Smooth muscle cell (in vitro differentiated cells): ENCODE results near the gene SNX4. TPM values are rescaled to one million over a fixed set of nuclear protein-coding genes. Genes with fewer than 3 reads are reported as not detected.

ENCODE experiments used
- DNase-seq: peaks from one replicate; lab custom pipeline; 2025; ENCODE audit not compliant: unreplicated experiment; lab: John Stamatoyannopoulos, UW
- H2AFZ ChIP-seq: fragments of 200-600 bp; sonication (generic); 2 replicates; pipeline ENCODE4 v1.6.0; 2016; ENCODE audit warnings: antibody characterized with exemption, low read depth, mild to moderate bottlenecking
- H3F3A ChIP-seq: fragments of 200-600 bp; sonication (generic); 2 replicates; pipeline ENCODE4 v1.6.0; 2017; ENCODE audit warnings: antibody characterized with exemption, low read depth
- H3K27ac ChIP-seq: fragments of 200-600 bp; sonication (generic); 2 replicates; pipeline ENCODE4 v1.5.1; 2016; ENCODE audit warnings: low read depth, mild to moderate bottlenecking
- H3K27me3 ChIP-seq: fragments of 200-600 bp; sonication (generic); 2 replicates; pipeline ENCODE4 v1.6.1; 2016; ENCODE audit warnings: low read depth, mild to moderate bottlenecking
- H3K36me3 ChIP-seq: fragments of 200-600 bp; sonication (generic); 2 replicates; pipeline ENCODE4 v1.5.1; 2016; ENCODE audit warnings: low read depth
- H3K4me1 ChIP-seq: fragments of 200-600 bp; sonication (generic); 2 replicates; pipeline ENCODE4 v1.5.1; 2016; ENCODE audit warnings: low read depth
- H3K4me2 ChIP-seq: fragments of 200-600 bp; sonication (generic); 2 replicates; pipeline ENCODE4 v1.6.0; 2016; ENCODE audit warnings: mild to moderate bottlenecking
- H3K4me3 ChIP-seq: fragments of 200-600 bp; sonication (generic); 2 replicates; pipeline ENCODE4 v1.5.1; 2016; ENCODE audit warnings: mild to moderate bottlenecking
- H3K79me2 ChIP-seq: fragments of 200-600 bp; sonication (generic); 2 replicates; pipeline ENCODE4 v1.6.0; 2016; ENCODE audit warnings: low read depth, mild to moderate bottlenecking
- H3K9ac ChIP-seq: fragments of 200-600 bp; sonication (generic); 2 replicates; pipeline ENCODE4 v1.6.0; 2016; ENCODE audit warnings: low read depth
- H3K9me3 ChIP-seq: fragments of 200-600 bp; sonication (generic); replicated peaks from 2 replicates; pipeline ENCODE4 v1.5.1; 2016; ENCODE audit warnings: low read depth
- H4K20me1 ChIP-seq: fragments of 200-600 bp; sonication (generic); 2 replicates; pipeline ENCODE4 v1.6.0; 2016; ENCODE audit warnings: low read depth
- CTCF ChIP-seq: fragments of 200-600 bp; sonication (generic); IDR thresholded peaks from 2 replicates; pipeline ENCODE4 v1.5.1; 2017; ENCODE audit warnings: borderline replicate concordance, mild to moderate bottlenecking, antibody characterized with exemption; ENCODE audit not compliant: insufficient read depth, poor library complexity, severe bottlenecking
- WGBS: methylation state at CpG from one replicate; pipeline ENCODE4 v1.1.7; 2016; ENCODE audit warnings: low lambda C conversion rate; 5-methylcytosine and 5-hydroxymethylcytosine counted together
- polyA plus RNA-seq: library from polyadenylated mRNA; unstranded; fragments of >200 nt; fragmentation: Nextera tagmentation; extraction: Ambion mirVana; gene quantifications from 2 replicates; pipeline ENCODE4 v1.2.1, GENCODE V29; 2016
- total RNA-seq: library from RNA; depleted of rRNA; stranded (reverse); fragments of >200 nt; gene quantifications from 2 replicates; pipeline ENCODE4 v1.2.3, GENCODE V29; 2014

The SNX4 gene
- total and polyA plus RNA-seq, 2 experiments from 2014 or later: 24.6 to 32.3 TPM

DNA sequence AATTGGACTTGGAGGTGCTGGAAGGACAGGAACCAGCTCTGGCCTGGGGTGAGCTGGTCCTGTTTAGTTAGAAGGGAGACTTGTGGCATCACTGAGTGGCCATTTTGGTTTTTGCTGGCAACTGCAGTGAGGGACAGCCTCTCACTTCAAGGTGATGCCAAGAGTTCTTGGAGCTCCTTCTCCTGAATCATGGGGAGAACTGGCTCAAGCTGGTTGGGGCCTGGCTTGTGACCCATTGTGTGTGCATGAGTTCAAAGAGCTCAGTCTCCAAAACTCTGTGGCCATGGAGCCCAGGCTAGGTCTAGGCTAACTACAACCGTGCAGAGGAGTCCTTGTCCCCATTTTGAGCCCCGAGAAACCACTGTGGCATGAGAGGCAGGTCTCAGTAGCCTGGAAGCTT, 84.8 kb downstream of the SNX4 start:
- Histone ChIP-seq H3K9me3 (no peaks in the 10 kb centered on the region), H3K9ac (no peak overlapping the region), H3K27me3 (no peaks in the 10 kb centered on the region), H3K36me3 (no peaks in the 10 kb centered on the region), H3K79me2 (no peaks in the 10 kb centered on the region), H4K20me1 (no peaks in the 10 kb centered on the region), H3K4me3 (no peak overlapping the region), H3K4me1 (no peaks in the 10 kb centered on the region), H3K4me2 (no peak overlapping the region), H3K27ac (no peak overlapping the region), H2AFZ (no peak overlapping the region), H3F3A (no peaks in the 10 kb centered on the region)
- DNase-seq: no peak
- no peak for TF ChIP-seq CTCF
- WGBS: 90% methylated on average over 2 of the region's 2 CpGs

DNA sequence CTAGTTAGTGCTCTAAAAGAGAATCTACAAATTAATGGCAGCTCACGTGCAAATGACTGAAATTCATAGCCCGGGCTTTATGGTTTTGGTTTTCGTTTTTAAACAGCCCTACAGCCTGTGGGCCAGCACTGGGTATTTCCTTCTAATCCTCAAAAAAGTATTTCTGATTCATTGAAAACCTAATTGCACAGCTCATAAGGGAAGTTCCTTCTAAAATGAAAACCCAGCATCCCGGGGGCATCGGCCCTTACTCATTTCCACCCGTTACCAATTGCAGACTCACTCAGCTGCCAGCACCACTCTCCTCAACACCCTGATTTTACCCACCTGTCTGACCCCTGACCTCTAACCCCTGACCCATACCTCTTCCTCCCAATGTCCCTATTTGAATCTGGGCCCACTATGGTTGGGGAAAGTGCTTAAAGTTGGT, 85.4 kb downstream of the SNX4 start:
- H3K79me2 ChIP-seq: no peaks in the 10 kb centered on the region
- H3K4me1 ChIP-seq: no peaks in the 10 kb centered on the region
- H3K4me3 ChIP-seq: no peak overlapping the region
- no peaks in the 10 kb centered on the region for H3K9me3 ChIP-seq
- H2AFZ ChIP-seq: no peak overlapping the region
- H3K36me3 ChIP-seq: no peaks in the 10 kb centered on the region
- 94% methylated on average over 6 of the region's 6 CpGs for WGBS
- H3F3A ChIP-seq: no peaks in the 10 kb centered on the region
- no peaks in the 10 kb centered on the region for H3K27me3 ChIP-seq
- H3K4me2 ChIP-seq: no peak overlapping the region
- no peak for TF ChIP-seq CTCF
- no peak overlapping the region for H3K9ac ChIP-seq
- DNase-seq: no peak
- no peaks in the 10 kb centered on the region for H4K20me1 ChIP-seq
- H3K27ac ChIP-seq: no peak overlapping the region

GRCh38 chr3:125433611-125434041, 86.4 kb downstream of the SNX4 start:
- Histone ChIP-seq H2AFZ (no peak overlapping the region), H3K4me1 (no peaks in the 10 kb centered on the region), H3K36me3 (no peaks in the 10 kb centered on the region), H3K4me2 (no peak overlapping the region), H3K79me2 (no peaks in the 10 kb centered on the region), H3K4me3 (no peak overlapping the region), H3K9ac (no peak overlapping the region), H3K9me3 (no peaks in the 10 kb centered on the region), H4K20me1 (no peaks in the 10 kb centered on the region), H3K27ac (no peak overlapping the region), H3F3A (no peaks in the 10 kb centered on the region), H3K27me3 (no peaks in the 10 kb centered on the region)
- DNase-seq: no peak
- TF ChIP-seq CTCF: no peak
- 72% methylated on average over 6 of the region's 6 CpGs for WGBS

GRCh38 chr3:125433091-125433534, 86.9 kb downstream of the SNX4 start:
- no peaks in the 10 kb centered on the region for H3K79me2 ChIP-seq
- no peaks in the 10 kb centered on the region for H3F3A ChIP-seq
- no peaks in the 10 kb centered on the region for H3K27me3 ChIP-seq
- H3K36me3 ChIP-seq: no peaks in the 10 kb centered on the region
- no peak overlapping the region for H3K27ac ChIP-seq
- H3K4me3 ChIP-seq: no peak overlapping the region
- TF ChIP-seq CTCF: no peak
- WGBS: 73% methylated on average over 6 of the region's 6 CpGs
- DNase-seq: no peak
- H3K9ac ChIP-seq: no peak overlapping the region
- H3K4me2 ChIP-seq: no peak overlapping the region
- no peak overlapping the region for H2AFZ ChIP-seq
- H4K20me1 ChIP-seq: no peaks in the 10 kb centered on the region
- H3K4me1 ChIP-seq: no peaks in the 10 kb centered on the region
- no peaks in the 10 kb centered on the region for H3K9me3 ChIP-seq
